Measurements from ENCODE around the gene PLXDC2. TPM values are rescaled to one million over a fixed set of nuclear protein-coding genes. Genes with fewer than 3 reads are reported as not detected.

The PLXDC2 gene
- total and polyA plus RNA-seq, 7 donors: 1.8 to 44.6 (median 18.2) TPM

- no peaks in the 10 kb centered on the region for H3K9me3 ChIP-seq
- intact Hi-C loops (cut with DNase I): no loop called here
- peaks cover 0 to 7% (median 0%) of the 10 kb centered on the region in 4 donors for H3K4me1 ChIP-seq
- TF ChIP-seq POLR2AphosphoS5 (IDR thresholded peaks at IDR 0.05) (no peak), EP300 (IDR thresholded peaks at IDR 0.05) (no peak), POLR2A (IDR thresholded peaks at IDR 0.05) (no peak)
- TF ChIP-seq, protein P1, sequence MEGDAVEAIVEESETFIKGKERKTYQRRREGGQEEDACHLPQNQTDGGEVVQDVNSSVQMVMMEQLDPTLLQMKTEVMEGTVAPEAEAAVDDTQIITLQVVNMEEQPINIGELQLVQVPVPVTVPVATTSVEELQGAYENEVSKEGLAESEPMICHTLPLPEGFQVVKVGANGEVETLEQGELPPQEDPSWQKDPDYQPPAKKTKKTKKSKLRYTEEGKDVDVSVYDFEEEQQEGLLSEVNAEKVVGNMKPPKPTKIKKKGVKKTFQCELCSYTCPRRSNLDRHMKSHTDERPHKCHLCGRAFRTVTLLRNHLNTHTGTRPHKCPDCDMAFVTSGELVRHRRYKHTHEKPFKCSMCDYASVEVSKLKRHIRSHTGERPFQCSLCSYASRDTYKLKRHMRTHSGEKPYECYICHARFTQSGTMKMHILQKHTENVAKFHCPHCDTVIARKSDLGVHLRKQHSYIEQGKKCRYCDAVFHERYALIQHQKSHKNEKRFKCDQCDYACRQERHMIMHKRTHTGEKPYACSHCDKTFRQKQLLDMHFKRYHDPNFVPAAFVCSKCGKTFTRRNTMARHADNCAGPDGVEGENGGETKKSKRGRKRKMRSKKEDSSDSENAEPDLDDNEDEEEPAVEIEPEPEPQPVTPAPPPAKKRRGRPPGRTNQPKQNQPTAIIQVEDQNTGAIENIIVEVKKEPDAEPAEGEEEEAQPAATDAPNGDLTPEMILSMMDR (IDR thresholded peaks at IDR 0.05): no peak
- no peaks in the 10 kb centered on the region for H3K27me3 ChIP-seq
- no peaks in the 10 kb centered on the region for H3K36me3 ChIP-seq
- DNase-seq: no peak
- 14 to 59% methylated on average over 1 of the region's 1 CpG for WGBS, 2 donors
- no peak overlapping the region for H3K4me3 ChIP-seq
- H3K27ac ChIP-seq: no peak overlapping the region
These were observed 29.5 kb downstream of the PLXDC2 start for GRCh38 chr10:19845503-19846368.

DNA sequence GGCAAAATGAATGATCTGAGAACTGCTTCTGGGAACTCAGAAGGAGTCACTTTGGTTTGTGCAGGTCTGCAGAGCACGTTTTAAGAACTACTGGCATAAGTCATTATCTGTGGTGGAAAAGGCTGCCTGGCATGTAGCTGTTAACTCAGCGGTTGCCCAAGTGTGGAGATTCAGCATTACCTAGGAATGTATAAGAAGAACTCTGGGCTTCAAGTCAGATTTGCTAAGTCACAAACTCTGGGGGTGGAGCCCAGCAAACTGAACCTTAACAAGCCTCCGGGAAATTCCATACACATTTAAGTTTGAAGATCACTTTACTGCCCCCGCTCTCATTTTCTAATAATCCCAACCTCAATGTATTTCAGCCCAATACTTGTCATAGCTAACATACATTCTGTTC, 31.1 kb downstream of the PLXDC2 start:
- Histone ChIP-seq H3K27me3 (no peaks in the 10 kb centered on the region), H3K36me3 (no peaks in the 10 kb centered on the region), H3K4me3 (no peak overlapping the region), H3K4me1 (peaks cover 0 to 7% (median 0%) of the 10 kb centered on the region in 4 donors), H3K9me3 (no peaks in the 10 kb centered on the region), H3K27ac (no peak overlapping the region)
- 87 to 89% methylated on average over 4 of the region's 4 CpGs for WGBS, 2 donors
- no peak for DNase-seq
- TF ChIP-seq POLR2AphosphoS5 (IDR thresholded peaks at IDR 0.05) (no peak), POLR2A (IDR thresholded peaks at IDR 0.05) (no peak), EP300 (IDR thresholded peaks at IDR 0.05) (no peak)
- TF ChIP-seq, protein P1 (IDR thresholded peaks at IDR 0.05): no peak
- intact Hi-C loops (cut with DNase I): no loop called here

- H3K36me3 ChIP-seq: no peaks in the 10 kb centered on the region
- no peak for DNase-seq
- H3K4me1 ChIP-seq: peaks cover 0 to 7% (median 0%) of the 10 kb centered on the region in 4 donors
- H3K27ac ChIP-seq: no peak overlapping the region
- no peaks in the 10 kb centered on the region for H3K27me3 ChIP-seq
- intact Hi-C loops (cut with DNase I): no loop called here
- no peak overlapping the region for H3K4me3 ChIP-seq
- TF ChIP-seq POLR2AphosphoS5 (IDR thresholded peaks at IDR 0.05) (no peak), POLR2A (IDR thresholded peaks at IDR 0.05) (no peak), EP300 (IDR thresholded peaks at IDR 0.05) (no peak)
- TF ChIP-seq, protein P1 (IDR thresholded peaks at IDR 0.05): no peak
- no peaks in the 10 kb centered on the region for H3K9me3 ChIP-seq
- 88 to 93% methylated on average over 7 of the region's 7 CpGs for WGBS, 2 donors
These were observed 32.2 kb downstream of the PLXDC2 start for GRCh38 chr10:19848226-19848985.

GRCh38 chr10:19853831-19854230, 37.6 kb downstream of the PLXDC2 start:
- no peak for DNase-seq
- no peak overlapping the region for H3K4me3 ChIP-seq
- 84 to 92% methylated on average over 5 of the region's 5 CpGs for WGBS, 2 donors
- H3K4me1 ChIP-seq: no peaks in the 10 kb centered on the region
- no peaks in the 10 kb centered on the region for H3K36me3 ChIP-seq
- no peaks in the 10 kb centered on the region for H3K27me3 ChIP-seq
- H3K27ac ChIP-seq: no peak overlapping the region
- TF ChIP-seq POLR2AphosphoS5 (IDR thresholded peaks at IDR 0.05) (no peak), POLR2A (IDR thresholded peaks at IDR 0.05) (no peak), EP300 (IDR thresholded peaks at IDR 0.05) (no peak)
- TF ChIP-seq, protein P1 (IDR thresholded peaks at IDR 0.05): no peak
- no peaks in the 10 kb centered on the region for H3K9me3 ChIP-seq
- intact Hi-C loops (cut with DNase I): no loop called here
